AG10803 (cell line): ENCODE results near the gene KCNS3.

Source experiments
- DNase-seq: peaks from one replicate; pipeline ENCODE4 v3.0.0; 2010; ENCODE audit warnings: low read depth
- H3K4me3 ChIP-seq: 2 replicates; pipeline ENCODE4 v1.5.1; 2011; ENCODE audit warnings: mild to moderate bottlenecking, low read length, control low read depth
- TF ChIP-seq, protein P1 (sequence below): conservative IDR thresholded peaks from 2 replicates; pipeline ENCODE4 v1.5.1; 2011; ENCODE audit warnings: mild to moderate bottlenecking, low read length, control low read depth, inconsistent platforms

Gene KCNS3

DNA sequence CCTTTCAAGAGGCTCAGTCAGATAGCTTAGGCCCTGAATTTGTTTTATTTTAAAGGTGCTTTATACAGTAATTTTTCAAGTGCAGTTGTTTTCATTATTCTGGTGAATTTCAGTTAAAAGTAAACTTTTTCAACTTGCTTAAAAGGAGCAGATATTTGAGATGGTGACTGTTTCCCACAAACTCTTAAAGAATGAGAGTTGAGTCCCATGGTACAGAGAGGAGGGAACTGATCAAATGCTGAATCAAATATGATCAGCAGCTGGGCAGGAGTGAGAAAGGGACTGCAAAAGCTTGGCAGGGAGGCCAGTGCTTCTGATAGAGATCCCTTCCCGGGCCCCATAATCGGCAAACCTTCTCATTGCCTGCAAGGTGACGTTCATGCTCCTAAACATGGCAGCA is 91.2 kb downstream of the KCNS3 start:
- DNase-seq: peak; percentile 15
- H3K4me3 ChIP-seq: no peak overlapping the region
- TF ChIP-seq, protein P1, sequence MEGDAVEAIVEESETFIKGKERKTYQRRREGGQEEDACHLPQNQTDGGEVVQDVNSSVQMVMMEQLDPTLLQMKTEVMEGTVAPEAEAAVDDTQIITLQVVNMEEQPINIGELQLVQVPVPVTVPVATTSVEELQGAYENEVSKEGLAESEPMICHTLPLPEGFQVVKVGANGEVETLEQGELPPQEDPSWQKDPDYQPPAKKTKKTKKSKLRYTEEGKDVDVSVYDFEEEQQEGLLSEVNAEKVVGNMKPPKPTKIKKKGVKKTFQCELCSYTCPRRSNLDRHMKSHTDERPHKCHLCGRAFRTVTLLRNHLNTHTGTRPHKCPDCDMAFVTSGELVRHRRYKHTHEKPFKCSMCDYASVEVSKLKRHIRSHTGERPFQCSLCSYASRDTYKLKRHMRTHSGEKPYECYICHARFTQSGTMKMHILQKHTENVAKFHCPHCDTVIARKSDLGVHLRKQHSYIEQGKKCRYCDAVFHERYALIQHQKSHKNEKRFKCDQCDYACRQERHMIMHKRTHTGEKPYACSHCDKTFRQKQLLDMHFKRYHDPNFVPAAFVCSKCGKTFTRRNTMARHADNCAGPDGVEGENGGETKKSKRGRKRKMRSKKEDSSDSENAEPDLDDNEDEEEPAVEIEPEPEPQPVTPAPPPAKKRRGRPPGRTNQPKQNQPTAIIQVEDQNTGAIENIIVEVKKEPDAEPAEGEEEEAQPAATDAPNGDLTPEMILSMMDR: no peak

DNA sequence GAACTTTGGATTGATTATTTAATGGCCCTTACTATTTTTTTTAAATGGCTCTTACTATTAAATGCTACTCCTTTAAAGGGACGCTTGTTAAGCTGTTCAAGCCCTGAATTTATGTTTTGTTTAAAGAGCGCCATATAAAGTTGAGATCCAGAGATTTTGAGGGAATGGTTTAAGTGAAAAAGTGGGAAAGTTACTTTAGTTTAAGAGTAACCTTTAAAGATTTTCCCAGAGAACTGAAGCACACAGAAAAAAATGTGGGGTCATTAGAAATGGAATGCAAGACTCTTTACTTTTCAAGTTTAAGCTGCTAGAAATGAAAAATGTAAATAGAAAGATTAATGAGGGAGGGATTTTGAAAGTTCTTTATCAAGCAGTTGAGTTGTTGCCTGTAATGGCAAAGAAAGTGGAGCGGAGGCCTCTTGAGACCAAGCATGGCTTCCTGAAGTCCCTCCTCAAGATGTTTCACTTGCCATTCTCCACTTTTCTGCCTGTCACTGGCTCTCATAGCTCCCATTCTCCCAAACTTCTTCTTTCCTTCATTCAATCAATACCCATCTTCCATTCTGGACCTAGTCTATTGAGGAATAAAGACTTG is 93.2 kb downstream of the KCNS3 start:
- DNase-seq: no peak
- no peak overlapping the region for H3K4me3 ChIP-seq
- TF ChIP-seq, protein P1: no peak

DNA sequence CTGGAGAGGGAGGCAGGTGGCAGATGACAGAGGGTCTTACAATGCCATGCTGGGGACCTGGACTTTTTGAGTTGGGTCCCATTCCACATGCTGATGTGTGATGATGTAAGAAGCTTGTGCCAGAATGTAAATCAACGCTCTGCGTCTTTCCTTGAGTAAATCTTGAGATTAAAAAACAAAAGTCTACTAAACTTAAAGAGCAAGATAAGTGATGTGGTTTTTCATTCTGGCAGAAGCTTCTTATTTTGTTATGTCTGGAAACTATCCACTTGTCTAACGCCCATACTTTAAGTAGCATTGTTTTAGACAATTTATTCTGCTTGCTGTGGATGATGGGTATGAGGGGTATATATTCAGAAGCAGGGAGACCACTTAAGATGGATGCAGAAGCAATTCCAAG is 94.5 kb downstream of the KCNS3 start:
- TF ChIP-seq, protein P1: no peak
- H3K4me3 ChIP-seq: no peak overlapping the region
- DNase-seq: no peak

DNA sequence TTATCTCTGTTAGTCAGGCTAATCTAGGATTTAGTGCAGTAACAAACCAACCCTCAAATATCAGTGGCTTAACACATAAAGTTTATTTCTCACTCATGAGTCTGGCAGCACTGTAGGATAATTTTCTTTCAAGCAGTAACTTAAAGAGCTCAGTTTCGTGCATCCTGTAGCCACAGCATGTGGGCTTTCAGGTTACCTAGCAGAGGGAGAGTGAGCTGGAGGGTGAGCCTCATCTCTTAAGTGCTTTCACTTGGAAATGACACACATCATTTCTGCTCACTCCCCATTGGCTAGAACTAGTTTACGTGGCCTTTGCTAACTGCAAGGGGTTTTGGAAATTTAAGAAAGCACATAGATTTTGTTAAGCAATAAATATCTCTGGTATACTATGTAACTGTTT is 96.9 kb downstream of the KCNS3 start:
- no peak overlapping the region for H3K4me3 ChIP-seq
- no peak for DNase-seq
- TF ChIP-seq, protein P1: no peak

DNA sequence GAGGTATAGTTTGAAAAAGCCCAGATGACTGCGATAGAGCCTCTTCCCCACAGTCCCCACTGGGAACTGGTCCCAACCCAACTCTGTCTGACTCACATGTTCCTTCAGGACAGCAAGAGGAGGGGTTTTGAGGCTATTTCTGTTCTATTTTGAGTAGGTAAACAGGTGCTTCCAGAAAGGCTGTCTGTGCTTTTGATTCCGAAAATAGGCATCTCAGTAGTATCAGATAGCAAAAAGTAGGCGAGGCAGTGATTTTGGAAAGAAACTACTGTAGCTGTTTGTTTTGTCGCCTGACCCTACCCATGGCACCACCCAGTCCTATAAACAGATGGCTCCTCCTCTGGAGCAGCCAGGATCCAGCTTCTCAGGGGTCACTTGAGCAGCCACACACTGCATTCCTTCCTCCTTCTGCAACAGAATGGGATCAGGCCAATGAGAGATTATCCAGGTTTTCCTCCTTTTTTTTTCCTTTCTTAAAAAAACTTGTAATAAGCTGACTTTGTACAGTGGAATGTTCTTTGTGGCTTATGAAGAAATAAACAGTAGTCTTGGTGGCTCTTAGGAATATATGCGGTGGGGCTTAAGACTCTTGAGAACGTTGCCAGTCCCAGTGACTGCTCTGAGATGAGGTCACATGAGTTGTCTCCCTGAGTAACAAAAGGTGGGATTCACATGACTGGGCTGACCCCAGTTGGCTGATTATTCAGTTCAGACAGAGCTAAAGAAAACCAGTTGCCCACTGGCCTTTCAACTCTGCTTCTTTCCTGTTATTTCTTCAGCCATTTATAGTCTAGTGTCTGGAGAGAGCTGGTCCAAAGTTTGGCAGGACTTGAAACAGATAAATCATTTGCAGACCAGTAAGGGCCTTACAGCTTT is 98.6 kb downstream of the KCNS3 start:
- peak overlapping the region; percentile 1 for H3K4me3 ChIP-seq
- TF ChIP-seq, protein P1: no peak
- DNase-seq: peak; percentile 98

DNA sequence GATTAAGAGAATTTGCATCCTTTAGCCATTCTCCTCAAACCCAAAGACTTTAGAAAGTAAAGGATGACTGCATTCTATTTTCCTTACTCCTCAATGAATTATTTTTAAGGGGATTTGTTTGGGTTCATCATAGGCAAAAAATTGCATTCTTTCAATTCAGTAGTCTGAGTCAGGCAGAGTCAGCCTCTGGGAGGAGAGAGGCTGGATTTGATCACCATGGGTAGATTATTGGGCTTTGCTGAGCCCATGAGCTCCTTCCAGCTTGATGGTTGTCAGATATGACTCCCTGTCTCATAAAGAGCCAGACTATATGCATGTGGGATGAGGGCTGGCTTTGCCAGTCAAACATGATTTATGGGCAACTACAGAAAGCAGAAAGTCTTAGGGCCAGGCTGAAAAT is 101.2 kb downstream of the KCNS3 start:
- TF ChIP-seq, protein P1: no peak
- no peak overlapping the region for H3K4me3 ChIP-seq
- peak; percentile 75 for DNase-seq

DNA sequence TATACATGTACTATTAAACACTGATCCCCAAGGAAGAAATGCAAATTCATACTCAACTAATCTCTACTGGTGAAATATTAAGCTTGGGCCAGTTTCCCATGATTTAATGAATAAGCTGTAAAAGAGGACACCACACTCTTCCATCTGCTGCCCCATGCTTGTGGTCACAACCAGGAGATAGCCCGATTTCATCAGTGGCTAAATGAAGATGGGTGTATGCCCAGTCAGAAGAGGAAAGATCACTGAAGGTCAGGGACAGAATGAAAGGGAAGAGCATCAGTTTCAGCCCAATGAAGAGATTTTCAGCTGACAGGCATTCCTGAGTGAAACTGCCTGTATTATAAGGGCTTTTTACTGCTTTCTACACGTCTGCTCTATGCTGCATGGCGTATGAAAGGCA is 103.5 kb downstream of the KCNS3 start:
- no peak overlapping the region for H3K4me3 ChIP-seq
- TF ChIP-seq, protein P1: no peak

More for the DNA sequence above, 103.5 kb downstream of the KCNS3 start:
- peak; percentile 40 for DNase-seq
